ENCODE data around the gene DIPK1B. TPM values are rescaled to one million over a fixed set of nuclear protein-coding genes. Genes with fewer than 3 reads are reported as not detected.

DIPK1B gene
- polyA plus RNA-seq, 3 donors, result 0.10 TPM; not detected in 2

DNA sequence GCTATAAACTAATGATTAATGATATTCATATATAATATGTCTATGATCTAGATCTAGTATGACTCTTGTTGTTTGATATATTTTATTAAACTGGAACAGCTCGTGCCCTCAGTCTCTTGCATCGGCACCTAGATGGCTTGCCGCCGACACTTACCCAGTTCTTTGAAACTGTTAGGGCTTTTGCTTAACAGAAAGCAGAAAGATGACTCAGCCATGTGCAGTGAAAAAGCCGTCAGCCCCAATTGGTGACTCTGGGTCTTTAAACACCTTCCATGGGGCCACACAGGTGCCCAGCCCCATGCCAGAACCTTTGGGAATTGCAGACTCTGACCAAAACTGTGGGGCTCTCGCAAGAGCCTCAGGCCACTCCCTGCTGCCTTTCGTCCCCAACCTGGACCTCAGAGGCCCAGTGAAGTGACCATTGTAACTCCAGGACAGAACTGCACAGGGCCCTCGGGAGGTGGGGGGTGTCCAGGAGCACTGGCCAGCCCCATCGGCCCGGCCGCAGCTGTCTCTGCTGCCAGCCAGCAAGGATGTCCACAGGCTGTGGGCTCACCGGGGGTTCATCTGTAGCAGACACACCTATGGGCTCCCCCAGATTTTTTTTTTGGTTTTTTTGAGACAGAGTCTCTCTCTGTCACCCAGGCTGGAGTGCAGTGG lies 22.6 kb downstream of the DIPK1B start:
- H2AFZ ChIP-seq (ENCODE audit: insufficient read depth, low read depth, low read length, poor library complexity, severe bottlenecking), result no peak overlapping the region
- no peak overlapping the region for H3K27ac ChIP-seq (ENCODE audit: low read depth in 1 of 2, low read length in 2 of 2)
- Mint-ChIP-seq H3K4me3 (no peak overlapping the region), H3K4me1 (no peaks in the 10 kb centered on the region), H3K9me3 (peaks cover 0 to 3% (median 0%) of the 10 kb centered on the region in 7 donors), H3K27me3 (ENCODE audit: low read depth in 3 of 3) (peaks cover 5 to 10% (median 6%) of the 10 kb centered on the region in 3 donors), H3K27ac (no peak overlapping the region), H3K36me3 (no peaks in the 10 kb centered on the region)
- intact Hi-C loops (cut with micrococcal nuclease), result no loop called here
- WGBS (ENCODE audit: insufficient coverage), result 87% methylated on average over 11 of the region's 12 CpGs
- no peaks in the 10 kb centered on the region for H3K36me3 ChIP-seq (replicated peaks in 1 of 2; ENCODE audit: control insufficient read depth in 1 of 2, insufficient read depth in 2 of 2, low read length in 2 of 2)
- H3K27me3 ChIP-seq (ENCODE audit: control insufficient read depth in 2 of 2, insufficient read depth in 2 of 2, low read length in 2 of 2), result no peaks in the 10 kb centered on the region
- no peaks in the 10 kb centered on the region for H3K4me1 ChIP-seq (ENCODE audit: control insufficient read depth in 1 of 2, insufficient read depth in 2 of 2, low read length in 2 of 2)
- no peaks in the 10 kb centered on the region for H3K9me3 ChIP-seq (replicated peaks in 1 of 2; ENCODE audit: control insufficient read depth in 1 of 2, insufficient read depth in 1 of 2, low read length in 2 of 2)
- H3K4me3 ChIP-seq (replicated peaks in 1 of 3; ENCODE audit: low read depth in 2 of 3, low read length in 3 of 3), result no peak overlapping the region
- no peak overlapping the region for H3K4me2 ChIP-seq (replicated peaks; ENCODE audit: extremely low read depth, low read length, poor library complexity, severe bottlenecking)
- no peaks in the 10 kb centered on the region for H4K20me1 ChIP-seq (ENCODE audit: insufficient read depth, low read length)
- no peak for DNase-seq
- peaks cover 3% of the 10 kb centered on the region for H3K79me2 ChIP-seq (ENCODE audit: insufficient read depth, low read length)
- TF ChIP-seq, protein P1, sequence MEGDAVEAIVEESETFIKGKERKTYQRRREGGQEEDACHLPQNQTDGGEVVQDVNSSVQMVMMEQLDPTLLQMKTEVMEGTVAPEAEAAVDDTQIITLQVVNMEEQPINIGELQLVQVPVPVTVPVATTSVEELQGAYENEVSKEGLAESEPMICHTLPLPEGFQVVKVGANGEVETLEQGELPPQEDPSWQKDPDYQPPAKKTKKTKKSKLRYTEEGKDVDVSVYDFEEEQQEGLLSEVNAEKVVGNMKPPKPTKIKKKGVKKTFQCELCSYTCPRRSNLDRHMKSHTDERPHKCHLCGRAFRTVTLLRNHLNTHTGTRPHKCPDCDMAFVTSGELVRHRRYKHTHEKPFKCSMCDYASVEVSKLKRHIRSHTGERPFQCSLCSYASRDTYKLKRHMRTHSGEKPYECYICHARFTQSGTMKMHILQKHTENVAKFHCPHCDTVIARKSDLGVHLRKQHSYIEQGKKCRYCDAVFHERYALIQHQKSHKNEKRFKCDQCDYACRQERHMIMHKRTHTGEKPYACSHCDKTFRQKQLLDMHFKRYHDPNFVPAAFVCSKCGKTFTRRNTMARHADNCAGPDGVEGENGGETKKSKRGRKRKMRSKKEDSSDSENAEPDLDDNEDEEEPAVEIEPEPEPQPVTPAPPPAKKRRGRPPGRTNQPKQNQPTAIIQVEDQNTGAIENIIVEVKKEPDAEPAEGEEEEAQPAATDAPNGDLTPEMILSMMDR (IDR thresholded peaks at IDR 0.05), result no peak
- no peak overlapping the region for H3K9ac ChIP-seq (ENCODE audit: insufficient read depth, low read length, poor library complexity, severe bottlenecking)

DNA sequence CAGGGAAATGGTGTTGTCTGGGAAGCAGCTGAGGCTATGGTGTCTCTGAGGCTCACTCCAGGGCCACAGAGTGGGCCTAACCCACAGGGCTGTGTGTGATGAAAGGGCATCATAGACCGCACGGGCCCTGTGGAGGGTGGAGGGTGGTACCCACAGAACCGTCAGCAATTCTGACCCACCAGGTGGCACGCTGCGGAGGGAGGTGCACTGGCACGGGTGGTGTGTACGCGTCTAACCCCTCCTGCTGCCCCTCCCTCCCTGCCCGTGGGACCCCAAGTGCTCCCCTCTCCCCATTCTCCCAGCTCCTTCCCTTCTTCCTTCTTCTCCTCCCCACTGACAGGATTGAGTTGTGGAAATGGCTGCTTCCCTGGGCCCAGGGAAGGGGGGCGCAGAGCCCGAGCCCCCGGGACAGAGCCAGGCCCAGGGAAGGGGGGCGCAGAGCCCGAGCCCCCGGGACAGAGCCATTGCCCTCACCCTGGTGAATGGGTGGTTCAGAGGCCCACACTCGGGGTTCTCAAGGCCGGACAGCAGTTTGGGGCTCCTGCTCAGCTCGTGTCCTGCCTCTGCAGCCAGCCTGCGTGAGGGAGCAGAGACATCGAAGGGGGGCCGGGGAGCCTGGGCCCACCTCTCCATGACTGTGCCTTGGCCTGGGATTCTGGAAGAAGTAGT lies 23.6 kb downstream of the DIPK1B start:
- Mint-ChIP-seq H3K4me3 (no peak overlapping the region), H3K9me3 (peaks cover 0 to 3% (median 0%) of the 10 kb centered on the region in 7 donors), H3K4me1 (no peaks in the 10 kb centered on the region), H3K36me3 (no peaks in the 10 kb centered on the region), H3K27me3 (ENCODE audit: low read depth in 3 of 3) (peaks cover 4 to 17% (median 13%) of the 10 kb centered on the region in 3 donors), H3K27ac (no peak overlapping the region)
- peaks cover 0 to 4% of the 10 kb centered on the region in 2 donors for H3K27me3 ChIP-seq (ENCODE audit: control insufficient read depth in 2 of 2, insufficient read depth in 2 of 2, low read length in 2 of 2)
- no peaks in the 10 kb centered on the region for H3K4me1 ChIP-seq (ENCODE audit: control insufficient read depth in 1 of 2, insufficient read depth in 2 of 2, low read length in 2 of 2)
- intact Hi-C loops (cut with micrococcal nuclease), result no loop called here
- H4K20me1 ChIP-seq (ENCODE audit: insufficient read depth, low read length), result no peaks in the 10 kb centered on the region
- no peak overlapping the region for H3K4me2 ChIP-seq (replicated peaks; ENCODE audit: extremely low read depth, low read length, poor library complexity, severe bottlenecking)
- H3K27ac ChIP-seq (ENCODE audit: low read depth in 1 of 2, low read length in 2 of 2), result no peak overlapping the region
- H3K36me3 ChIP-seq (replicated peaks in 1 of 2; ENCODE audit: control insufficient read depth in 1 of 2, insufficient read depth in 2 of 2, low read length in 2 of 2), result no peaks in the 10 kb centered on the region
- H3K4me3 ChIP-seq (replicated peaks in 1 of 3; ENCODE audit: low read depth in 2 of 3, low read length in 3 of 3), result no peak overlapping the region
- H2AFZ ChIP-seq (ENCODE audit: insufficient read depth, low read depth, low read length, poor library complexity, severe bottlenecking), result no peak overlapping the region
- no peak overlapping the region for H3K9ac ChIP-seq (ENCODE audit: insufficient read depth, low read length, poor library complexity, severe bottlenecking)
- no peaks in the 10 kb centered on the region for H3K9me3 ChIP-seq (replicated peaks in 1 of 2; ENCODE audit: control insufficient read depth in 1 of 2, insufficient read depth in 1 of 2, low read length in 2 of 2)
- 92% methylated on average over 10 of the region's 21 CpGs for WGBS (ENCODE audit: insufficient coverage)
- no peak for DNase-seq
- TF ChIP-seq, protein P1 (IDR thresholded peaks at IDR 0.05), result no peak
- H3K79me2 ChIP-seq (ENCODE audit: insufficient read depth, low read length), result no peaks in the 10 kb centered on the region

All from CD14-positive monocyte (primary cell).